ENCODE measurements around the gene GNRHR. TPM values are rescaled to one million over a fixed set of nuclear protein-coding genes. Genes with fewer than 3 reads are reported as not detected.

The GNRHR gene
- total and polyA plus RNA-seq, 4 donors: 0.15 TPM; not detected in 3

GRCh38 chr4:67699603-67700002, 54.6 kb downstream of the GNRHR start (continued):
- no peak for TF ChIP-seq TAF1 (conservative IDR thresholded peaks at IDR 0.05)

GRCh38 chr4:67697860-67698687, 56.1 kb downstream of the GNRHR start:
- H3K4me1 ChIP-seq (ENCODE audit: control insufficient read depth in 4 of 4, insufficient read depth in 4 of 4, low read length in 3 of 4): peaks cover 1 to 21% (median 13%) of the 10 kb centered on the region in 4 donors
- H3K9ac ChIP-seq (ENCODE audit: low read depth in 1 of 2, low read length in 2 of 2): no peak overlapping the region
- WGBS: 84% methylated on average over 7 of the region's 7 CpGs
- H3K9me3 ChIP-seq (ENCODE audit: control insufficient read depth in 4 of 4, low read length in 3 of 4): no peaks in the 10 kb centered on the region
- peaks cover 0 to 5% (median 0%) of the 10 kb centered on the region in 4 donors for H3K36me3 ChIP-seq (ENCODE audit: control insufficient read depth in 4 of 4, insufficient read depth in 3 of 4, low read depth in 1 of 4, low read length in 3 of 4)
- H3K4me3 ChIP-seq (ENCODE audit: low read depth in 1 of 3, low read length in 3 of 3): no peak overlapping the region
- H3K27ac ChIP-seq (ENCODE audit: low read depth in 1 of 2, low read length in 2 of 2): no peak overlapping the region
- TF ChIP-seq, protein P1, sequence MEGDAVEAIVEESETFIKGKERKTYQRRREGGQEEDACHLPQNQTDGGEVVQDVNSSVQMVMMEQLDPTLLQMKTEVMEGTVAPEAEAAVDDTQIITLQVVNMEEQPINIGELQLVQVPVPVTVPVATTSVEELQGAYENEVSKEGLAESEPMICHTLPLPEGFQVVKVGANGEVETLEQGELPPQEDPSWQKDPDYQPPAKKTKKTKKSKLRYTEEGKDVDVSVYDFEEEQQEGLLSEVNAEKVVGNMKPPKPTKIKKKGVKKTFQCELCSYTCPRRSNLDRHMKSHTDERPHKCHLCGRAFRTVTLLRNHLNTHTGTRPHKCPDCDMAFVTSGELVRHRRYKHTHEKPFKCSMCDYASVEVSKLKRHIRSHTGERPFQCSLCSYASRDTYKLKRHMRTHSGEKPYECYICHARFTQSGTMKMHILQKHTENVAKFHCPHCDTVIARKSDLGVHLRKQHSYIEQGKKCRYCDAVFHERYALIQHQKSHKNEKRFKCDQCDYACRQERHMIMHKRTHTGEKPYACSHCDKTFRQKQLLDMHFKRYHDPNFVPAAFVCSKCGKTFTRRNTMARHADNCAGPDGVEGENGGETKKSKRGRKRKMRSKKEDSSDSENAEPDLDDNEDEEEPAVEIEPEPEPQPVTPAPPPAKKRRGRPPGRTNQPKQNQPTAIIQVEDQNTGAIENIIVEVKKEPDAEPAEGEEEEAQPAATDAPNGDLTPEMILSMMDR (IDR thresholded peaks at IDR 0.05; ENCODE audit: low read depth, low read length, missing input control): no peak
- TF ChIP-seq YY1 (IDR thresholded peaks at IDR 0.05) (no peak), JUND (IDR thresholded peaks at IDR 0.05) (no peak), ATF3 (IDR thresholded peaks at IDR 0.05) (no peak), GABPA (IDR thresholded peaks at IDR 0.05 in 1 of 2, conservative IDR thresholded peaks at IDR 0.05 in 1 of 2) (no peak), RXRA (IDR thresholded peaks at IDR 0.05) (no peak), TAF1 (conservative IDR thresholded peaks at IDR 0.05) (no peak), HNF4G (IDR thresholded peaks at IDR 0.05) (no peak)
- TF ChIP-seq, protein P2, sequence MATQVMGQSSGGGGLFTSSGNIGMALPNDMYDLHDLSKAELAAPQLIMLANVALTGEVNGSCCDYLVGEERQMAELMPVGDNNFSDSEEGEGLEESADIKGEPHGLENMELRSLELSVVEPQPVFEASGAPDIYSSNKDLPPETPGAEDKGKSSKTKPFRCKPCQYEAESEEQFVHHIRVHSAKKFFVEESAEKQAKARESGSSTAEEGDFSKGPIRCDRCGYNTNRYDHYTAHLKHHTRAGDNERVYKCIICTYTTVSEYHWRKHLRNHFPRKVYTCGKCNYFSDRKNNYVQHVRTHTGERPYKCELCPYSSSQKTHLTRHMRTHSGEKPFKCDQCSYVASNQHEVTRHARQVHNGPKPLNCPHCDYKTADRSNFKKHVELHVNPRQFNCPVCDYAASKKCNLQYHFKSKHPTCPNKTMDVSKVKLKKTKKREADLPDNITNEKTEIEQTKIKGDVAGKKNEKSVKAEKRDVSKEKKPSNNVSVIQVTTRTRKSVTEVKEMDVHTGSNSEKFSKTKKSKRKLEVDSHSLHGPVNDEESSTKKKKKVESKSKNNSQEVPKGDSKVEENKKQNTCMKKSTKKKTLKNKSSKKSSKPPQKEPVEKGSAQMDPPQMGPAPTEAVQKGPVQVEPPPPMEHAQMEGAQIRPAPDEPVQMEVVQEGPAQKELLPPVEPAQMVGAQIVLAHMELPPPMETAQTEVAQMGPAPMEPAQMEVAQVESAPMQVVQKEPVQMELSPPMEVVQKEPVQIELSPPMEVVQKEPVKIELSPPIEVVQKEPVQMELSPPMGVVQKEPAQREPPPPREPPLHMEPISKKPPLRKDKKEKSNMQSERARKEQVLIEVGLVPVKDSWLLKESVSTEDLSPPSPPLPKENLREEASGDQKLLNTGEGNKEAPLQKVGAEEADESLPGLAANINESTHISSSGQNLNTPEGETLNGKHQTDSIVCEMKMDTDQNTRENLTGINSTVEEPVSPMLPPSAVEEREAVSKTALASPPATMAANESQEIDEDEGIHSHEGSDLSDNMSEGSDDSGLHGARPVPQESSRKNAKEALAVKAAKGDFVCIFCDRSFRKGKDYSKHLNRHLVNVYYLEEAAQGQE (IDR thresholded peaks at IDR 0.05): no peak
- TF ChIP-seq, protein P3, sequence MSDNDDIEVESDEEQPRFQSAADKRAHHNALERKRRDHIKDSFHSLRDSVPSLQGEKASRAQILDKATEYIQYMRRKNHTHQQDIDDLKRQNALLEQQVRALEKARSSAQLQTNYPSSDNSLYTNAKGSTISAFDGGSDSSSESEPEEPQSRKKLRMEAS (IDR thresholded peaks at IDR 0.05): no peak
- no peak for DNase-seq (ENCODE audit: low spot score)
- H3K27me3 ChIP-seq (ENCODE audit: control insufficient read depth in 4 of 4, insufficient read depth in 4 of 4, low read length in 3 of 4): no peaks in the 10 kb centered on the region

DNA sequence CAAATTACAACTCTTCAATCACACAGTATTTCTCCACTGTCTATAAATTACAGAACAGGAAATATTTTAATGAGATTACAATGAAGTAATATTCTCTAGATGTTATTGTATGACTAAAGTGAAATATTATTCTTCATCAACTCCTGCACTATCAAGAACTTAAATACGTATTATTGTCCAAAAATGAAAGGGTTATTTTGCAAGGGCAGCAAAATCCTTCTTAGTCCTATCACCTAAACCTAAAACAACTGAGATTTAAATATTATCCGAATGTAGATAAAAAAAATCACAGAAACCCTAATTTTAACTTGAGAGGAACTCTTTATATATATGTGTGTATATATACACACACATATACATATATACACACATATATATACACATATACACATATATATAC, 58.1 kb downstream of the GNRHR start:
- TF ChIP-seq, protein P1 (IDR thresholded peaks at IDR 0.05; ENCODE audit: low read depth, low read length, missing input control): no peak
- TF ChIP-seq, protein P2 (IDR thresholded peaks at IDR 0.05): no peak
- TF ChIP-seq TAF1 (conservative IDR thresholded peaks at IDR 0.05) (no peak), HNF4A (conservative IDR thresholded peaks at IDR 0.05) (no peak), NR2F2 (IDR thresholded peaks at IDR 0.05) (no peak)
- DNase-seq (ENCODE audit: low spot score): no peak
- peaks cover 0 to 3% (median 0%) of the 10 kb centered on the region in 4 donors for H3K9me3 ChIP-seq (ENCODE audit: control insufficient read depth in 4 of 4, low read length in 3 of 4)
- 93% methylated on average over 2 of the region's 2 CpGs for WGBS
- H3K9ac ChIP-seq (ENCODE audit: low read depth in 1 of 2, low read length in 2 of 2): no peak overlapping the region
- H3K36me3 ChIP-seq (ENCODE audit: control insufficient read depth in 4 of 4, insufficient read depth in 3 of 4, low read depth in 1 of 4, low read length in 3 of 4): peaks cover 0 to 21% (median 10%) of the 10 kb centered on the region in 4 donors
- no peak overlapping the region for H3K4me3 ChIP-seq (ENCODE audit: low read depth in 1 of 3, low read length in 3 of 3)
- peaks cover 1 to 14% (median 9%) of the 10 kb centered on the region in 4 donors for H3K4me1 ChIP-seq (ENCODE audit: control insufficient read depth in 4 of 4, insufficient read depth in 4 of 4, low read length in 3 of 4)
- H3K27ac ChIP-seq (ENCODE audit: low read depth in 1 of 2, low read length in 2 of 2): no peak overlapping the region
- H3K27me3 ChIP-seq (ENCODE audit: control insufficient read depth in 4 of 4, insufficient read depth in 4 of 4, low read length in 3 of 4): no peaks in the 10 kb centered on the region

All from liver (tissue), 9 donors.